ENCODE data around the gene MRPS17. TPM values are rescaled to one million over a fixed set of nuclear protein-coding genes. Genes with fewer than 3 reads are reported as not detected.

MRPS17 gene
- total RNA-seq (17.5 and 20.8 TPM in 2 replicates), polyA plus RNA-seq (14.6 and 19.4 TPM in 2 replicates), polyA minus RNA-seq (ENCODE audit: low replicate concordance) (6.7 and 8.0 TPM in 2 replicates)
- polyA plus RNA-seq (2012): 16.2 and 23.1 TPM in 2 replicates

- Histone ChIP-seq H3K9me3 (ENCODE audit: control insufficient read depth, insufficient read depth, low read depth, low read length) (no peaks in the 10 kb centered on the region), H3K9ac (ENCODE audit: insufficient read depth, low read length) (peak within 1 kb of the TSS; percentile 78), H3K4me3 (replicated peaks in 1 of 4; ENCODE audit: control extremely low read depth in 1 of 4, insufficient read depth in 1 of 4, low read depth in 3 of 4, low read length in 4 of 4) (peak within 1 kb of the TSS; percentile 78 to 99 (median 85)), H3K27me3 (ENCODE audit: control insufficient read depth, insufficient read depth, low read length) (no peaks in the 10 kb centered on the region), H2AFZ (ENCODE audit: low read length) (peak within 1 kb of the TSS; percentile 83), H3K36me3 (ENCODE audit: control insufficient read depth, insufficient read depth, low read length) (no peaks in the 10 kb centered on the region), H4K20me1 (ENCODE audit: control insufficient read depth, extremely low read depth, insufficient read depth, low read length) (no peaks in the 10 kb centered on the region), H3K79me2 (ENCODE audit: control insufficient read depth, insufficient read depth, low read length) (peaks cover 12% of the 10 kb centered on the region), H3K4me2 (ENCODE audit: extremely low read depth, insufficient read depth, low read length) (peak within 1 kb of the TSS; percentile 73), H3K4me1 (ENCODE audit: control insufficient read depth, extremely low read depth, insufficient read depth, low read length) (no peaks in the 10 kb centered on the region), H3K27ac (ENCODE audit: insufficient read depth, low read length) (peak within 1 kb of the TSS; percentile 63)
- DNase-seq (ENCODE audit: low read depth in 2 of 2): peak; percentile 83 to 84
- TF ChIP-seq EZH2 (IDR thresholded peaks at IDR 0.05; ENCODE audit: low read length, missing control alignments): no peak
- no peak for TF ChIP-seq CTCF (conservative IDR thresholded peaks at IDR 0.05 in 1 of 2, IDR thresholded peaks at IDR 0.05 in 1 of 2; ENCODE audit: low read depth in 1 of 2, low read length in 2 of 2)
Measured at GRCh38 chr7:55951637-55952351, at the start of gene MRPS17. TSS of gene MRPS17 (plus strand) at chr7:55951877. CDS start at chr7:55953196, 1,319 bp downstream.

GRCh38 chr7:55903985-55904759 is 47.5 kb upstream of the MRPS17 start:
- no peak overlapping the region for H3K4me2 ChIP-seq (ENCODE audit: extremely low read depth, insufficient read depth, low read length)
- no peaks in the 10 kb centered on the region for H3K79me2 ChIP-seq (ENCODE audit: control insufficient read depth, insufficient read depth, low read length)
- H4K20me1 ChIP-seq (ENCODE audit: control insufficient read depth, extremely low read depth, insufficient read depth, low read length): no peaks in the 10 kb centered on the region
- H3K36me3 ChIP-seq (ENCODE audit: control insufficient read depth, insufficient read depth, low read length): no peaks in the 10 kb centered on the region
- no peak overlapping the region for H3K27ac ChIP-seq (ENCODE audit: insufficient read depth, low read length)
- no peaks in the 10 kb centered on the region for H3K4me1 ChIP-seq (ENCODE audit: control insufficient read depth, extremely low read depth, insufficient read depth, low read length)
- no peak overlapping the region for H3K4me3 ChIP-seq (replicated peaks in 1 of 4; ENCODE audit: control extremely low read depth in 1 of 4, insufficient read depth in 1 of 4, low read depth in 3 of 4, low read length in 4 of 4)
- no peaks in the 10 kb centered on the region for H3K9me3 ChIP-seq (ENCODE audit: control insufficient read depth, insufficient read depth, low read depth, low read length)
- no peak overlapping the region for H3K9ac ChIP-seq (ENCODE audit: insufficient read depth, low read length)
- H3K27me3 ChIP-seq (ENCODE audit: control insufficient read depth, insufficient read depth, low read length): no peaks in the 10 kb centered on the region
- H2AFZ ChIP-seq (ENCODE audit: low read length): no peak overlapping the region
- no peak for DNase-seq (ENCODE audit: low read depth in 2 of 2)
- TF ChIP-seq EZH2 (IDR thresholded peaks at IDR 0.05; ENCODE audit: low read length, missing control alignments) (no peak), CTCF (conservative IDR thresholded peaks at IDR 0.05 in 1 of 2, IDR thresholded peaks at IDR 0.05 in 1 of 2; ENCODE audit: low read depth in 1 of 2, low read length in 2 of 2) (no peak)

GRCh38 chr7:55912748-55913158 is 38.9 kb upstream of the MRPS17 start:
- DNase-seq (ENCODE audit: low read depth in 2 of 2): no peak
- Histone ChIP-seq H3K4me3 (replicated peaks in 1 of 4; ENCODE audit: control extremely low read depth in 1 of 4, insufficient read depth in 1 of 4, low read depth in 3 of 4, low read length in 4 of 4) (no peak overlapping the region), H3K27me3 (ENCODE audit: control insufficient read depth, insufficient read depth, low read length) (no peaks in the 10 kb centered on the region)

More at GRCh38 chr7:55912748-55913158, 38.9 kb upstream of the MRPS17 start:
- H3K9ac ChIP-seq (ENCODE audit: insufficient read depth, low read length): no peak overlapping the region
- no peaks in the 10 kb centered on the region for H3K9me3 ChIP-seq (ENCODE audit: control insufficient read depth, insufficient read depth, low read depth, low read length)
- no peaks in the 10 kb centered on the region for H3K36me3 ChIP-seq (ENCODE audit: control insufficient read depth, insufficient read depth, low read length)
- TF ChIP-seq EZH2 (IDR thresholded peaks at IDR 0.05; ENCODE audit: low read length, missing control alignments) (no peak), CTCF (conservative IDR thresholded peaks at IDR 0.05 in 1 of 2, IDR thresholded peaks at IDR 0.05 in 1 of 2; ENCODE audit: low read depth in 1 of 2, low read length in 2 of 2) (no peak)
- no peaks in the 10 kb centered on the region for H4K20me1 ChIP-seq (ENCODE audit: control insufficient read depth, extremely low read depth, insufficient read depth, low read length)
- no peaks in the 10 kb centered on the region for H3K4me1 ChIP-seq (ENCODE audit: control insufficient read depth, extremely low read depth, insufficient read depth, low read length)
- no peaks in the 10 kb centered on the region for H3K79me2 ChIP-seq (ENCODE audit: control insufficient read depth, insufficient read depth, low read length)
- no peak overlapping the region for H3K27ac ChIP-seq (ENCODE audit: insufficient read depth, low read length)
- H3K4me2 ChIP-seq (ENCODE audit: extremely low read depth, insufficient read depth, low read length): no peak overlapping the region
- H2AFZ ChIP-seq (ENCODE audit: low read length): no peak overlapping the region

Data from fibroblast of lung (primary cell).